Neural cell (in vitro differentiated cells): ENCODE measurements around the gene CREB1. TPM values are rescaled to one million over a fixed set of nuclear protein-coding genes. Genes with fewer than 3 reads are reported as not detected.

Experiments used
- H2AFZ ChIP-seq: fragments of 200-600, 300-800 bp; sonication (generic), shearing (Covaris generic); 2 replicates; pipeline ENCODE4 v1.6.0; 2014; ENCODE audit warnings: low read depth, mild to moderate bottlenecking, antibody characterized with exemption, low read length, moderate library complexity
- H3F3A ChIP-seq: fragments of 200-600 bp; shearing (Covaris generic); 2 replicates; pipeline ENCODE4 v1.6.1; 2016; ENCODE audit warnings: mild to moderate bottlenecking, moderate library complexity, mixed read lengths, antibody characterized with exemption, low read length; ENCODE audit not compliant: insufficient read depth, poor library complexity, severe bottlenecking
- H3K27ac ChIP-seq: fragments of 200-600, 300-800 bp; sonication (generic), shearing (Covaris generic); 2 replicates; pipeline ENCODE4 v1.5.1; 2014; ENCODE audit warnings: mild to moderate bottlenecking, low read length, moderate library complexity
- H3K27me3 ChIP-seq: fragments of 300-800, 200-600 bp; sonication (generic), shearing (Covaris generic); 2 replicates; pipeline ENCODE4 v1.6.0; 2014; ENCODE audit warnings: mild to moderate bottlenecking, low read depth, low read length, moderate library complexity; ENCODE audit not compliant: insufficient read depth
- H3K36me3 ChIP-seq: fragments of 300-800, 200-600 bp; sonication (generic), shearing (Covaris generic); 2 replicates; pipeline ENCODE4 v1.5.1; 2014; ENCODE audit warnings: mild to moderate bottlenecking, antibody characterized with exemption, low read length, moderate library complexity; ENCODE audit not compliant: insufficient read depth
- H3K4me2 ChIP-seq: fragments of 300-800, 200-600 bp; sonication (generic), shearing (Covaris generic); 2 replicates; pipeline ENCODE4 v1.6.0; 2014; ENCODE audit warnings: mild to moderate bottlenecking, low read length
- H3K4me3 ChIP-seq: fragments of 300-800, 200-600 bp; sonication (generic), shearing (Covaris generic); 2 replicates; pipeline ENCODE4 v1.5.1; 2014; ENCODE audit warnings: mild to moderate bottlenecking, low read length, moderate library complexity
- H3K79me2 ChIP-seq: fragments of 200-600 bp; shearing (Covaris generic); replicated peaks from 2 replicates; pipeline ENCODE4 v1.6.0; 2014; ENCODE audit warnings: mild to moderate bottlenecking, low read length, moderate library complexity; ENCODE audit not compliant: insufficient read depth
- H3K9ac ChIP-seq: fragments of 300-800, 200-600 bp; sonication (generic), shearing (Covaris generic); 2 replicates; pipeline ENCODE4 v1.6.1; 2016; ENCODE audit warnings: mild to moderate bottlenecking, low read length, mixed read lengths
- H3K9me2 ChIP-seq: fragments of 200-600 bp; shearing (Covaris generic); 2 replicates; pipeline ENCODE4 v1.6.1; 2016; ENCODE audit warnings: mild to moderate bottlenecking, low read length, mixed read lengths; ENCODE audit not compliant: insufficient read depth
- H3K9me3 ChIP-seq: fragments of 200-600, 300-800 bp; sonication (generic), shearing (Covaris generic); 2 replicates; pipeline ENCODE4 v1.6.1; 2016; ENCODE audit warnings: mild to moderate bottlenecking, mixed run types, low read length, moderate library complexity, mixed read lengths
- H4K20me1 ChIP-seq: fragments of 200-600 bp; shearing (Covaris generic); 2 replicates; pipeline ENCODE4 v1.6.1; 2016; ENCODE audit warnings: mild to moderate bottlenecking, mixed run types; ENCODE audit not compliant: insufficient read depth
- EP300 ChIP-seq: fragments of 450-650 bp; conservative IDR thresholded peaks from 2 replicates; pipeline ENCODE4 v1.6.1; 2014; ENCODE audit warnings: antibody characterized with exemption, mild to moderate bottlenecking, moderate library complexity; ENCODE audit not compliant: poor library complexity, severe bottlenecking
- EZH2 ChIP-seq: fragments of 200-600, 300-800 bp; shearing (Covaris generic), sonication (generic); IDR thresholded peaks from 2 replicates; pipeline ENCODE4 v1.6.1; 2014; ENCODE audit warnings: antibody characterized with exemption, low read length, borderline replicate concordance, mild to moderate bottlenecking; ENCODE audit not compliant: insufficient read depth, poor library complexity, severe bottlenecking
- MXI1 ChIP-seq: fragments of 450-650 bp; conservative IDR thresholded peaks from 2 replicates; pipeline ENCODE4 v1.6.1; 2014; ENCODE audit warnings: antibody characterized with exemption, mild to moderate bottlenecking; ENCODE audit not compliant: poor library complexity, severe bottlenecking
- POLR2AphosphoS5 ChIP-seq: IDR thresholded peaks from 2 replicates; pipeline ENCODE4 v1.6.1; 2012
- RAD21 ChIP-seq: fragments of 450-650 bp; conservative IDR thresholded peaks from 2 replicates; pipeline ENCODE4 v1.6.1; 2014; ENCODE audit warnings: antibody characterized with exemption, mild to moderate bottlenecking, moderate library complexity
- SMC3 ChIP-seq: fragments of 450-650 bp; conservative IDR thresholded peaks from 2 replicates; pipeline ENCODE4 v1.6.1; 2014; ENCODE audit warnings: antibody characterized with exemption, mild to moderate bottlenecking, moderate library complexity; ENCODE audit not compliant: poor library complexity
- TAF1 ChIP-seq: IDR thresholded peaks from 2 replicates; pipeline ENCODE4 v1.6.1; 2012; ENCODE audit warnings: low read depth
- polyA plus RNA-seq: library from polyadenylated mRNA; depleted of rRNA; stranded (reverse); fragments of >200 nt; gene quantifications from 2 replicates; pipeline ENCODE4 v1.2.3, GENCODE V29; 2014
- TF ChIP-seq, protein P1 (sequence below): IDR thresholded peaks from 2 replicates; pipeline ENCODE4 v1.6.1; 2012; ENCODE audit warnings: borderline replicate concordance
- TF ChIP-seq, protein P2 (sequence below): fragments of 450-650 bp; IDR thresholded peaks from 2 replicates; pipeline ENCODE4 v1.5.1; 2014; ENCODE audit warnings: antibody characterized with exemption, mild to moderate bottlenecking, moderate library complexity; ENCODE audit not compliant: poor library complexity, severe bottlenecking

Gene CREB1
- polyA plus RNA-seq, 1 donor from 2014 or later: 38.7 TPM

DNA sequence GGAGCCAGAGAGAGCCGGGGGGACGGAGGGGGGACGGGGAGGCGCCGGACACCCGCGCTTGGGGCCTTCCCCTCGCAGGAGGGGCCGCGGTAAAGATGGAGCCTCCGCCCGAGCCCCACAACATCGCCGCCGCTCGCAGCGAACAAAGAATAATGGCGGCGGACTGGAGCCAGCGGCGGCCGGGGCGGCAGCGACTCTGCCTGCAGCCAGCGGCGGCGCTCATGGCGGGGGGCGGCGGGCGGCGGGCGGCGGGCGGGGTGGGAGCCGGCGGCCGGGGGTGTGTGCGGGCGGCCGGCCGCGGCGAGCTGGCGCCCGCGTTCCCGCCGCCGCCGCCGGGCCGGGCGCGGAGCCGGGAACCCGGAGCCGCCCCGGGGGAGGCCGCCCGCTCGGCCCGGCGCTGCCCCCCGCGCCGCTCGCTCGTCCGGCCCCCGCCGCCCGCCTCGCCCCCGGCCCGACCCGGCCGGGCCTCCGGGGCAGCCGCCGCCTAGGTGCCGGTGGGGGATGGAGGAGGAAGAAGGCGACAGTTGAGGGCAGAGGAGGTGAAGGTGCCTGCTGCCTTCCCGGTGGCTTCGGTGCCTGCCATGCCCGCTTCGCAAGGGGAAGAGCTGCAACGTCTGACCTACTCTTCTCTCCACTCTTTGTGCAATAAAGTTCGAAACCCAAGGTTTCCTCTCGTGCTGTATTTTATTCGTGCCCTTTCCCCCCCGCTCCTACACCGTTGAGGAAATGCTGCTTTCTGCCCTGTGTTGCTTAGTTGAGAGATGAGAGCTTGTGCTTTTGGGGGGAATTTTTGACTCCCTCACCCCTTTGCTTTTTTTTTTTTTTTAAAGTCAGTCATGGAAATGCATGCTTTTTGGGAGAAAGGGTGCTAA lies 634 bp downstream of the CREB1 start:
- H3K4me2 ChIP-seq: peak overlapping the region; percentile 71
- peak overlapping the region; percentile 98 for H3K27ac ChIP-seq
- no peaks in the 10 kb centered on the region for H3K27me3 ChIP-seq
- peaks cover 48% of the 10 kb centered on the region for H3K79me2 ChIP-seq
- H3K9ac ChIP-seq: peak overlapping the region; percentile 98
- TF ChIP-seq RAD21 (no peak), SMC3 (peak; percentile 10), MXI1 (peak; percentile 42)
- TF ChIP-seq, protein P1, sequence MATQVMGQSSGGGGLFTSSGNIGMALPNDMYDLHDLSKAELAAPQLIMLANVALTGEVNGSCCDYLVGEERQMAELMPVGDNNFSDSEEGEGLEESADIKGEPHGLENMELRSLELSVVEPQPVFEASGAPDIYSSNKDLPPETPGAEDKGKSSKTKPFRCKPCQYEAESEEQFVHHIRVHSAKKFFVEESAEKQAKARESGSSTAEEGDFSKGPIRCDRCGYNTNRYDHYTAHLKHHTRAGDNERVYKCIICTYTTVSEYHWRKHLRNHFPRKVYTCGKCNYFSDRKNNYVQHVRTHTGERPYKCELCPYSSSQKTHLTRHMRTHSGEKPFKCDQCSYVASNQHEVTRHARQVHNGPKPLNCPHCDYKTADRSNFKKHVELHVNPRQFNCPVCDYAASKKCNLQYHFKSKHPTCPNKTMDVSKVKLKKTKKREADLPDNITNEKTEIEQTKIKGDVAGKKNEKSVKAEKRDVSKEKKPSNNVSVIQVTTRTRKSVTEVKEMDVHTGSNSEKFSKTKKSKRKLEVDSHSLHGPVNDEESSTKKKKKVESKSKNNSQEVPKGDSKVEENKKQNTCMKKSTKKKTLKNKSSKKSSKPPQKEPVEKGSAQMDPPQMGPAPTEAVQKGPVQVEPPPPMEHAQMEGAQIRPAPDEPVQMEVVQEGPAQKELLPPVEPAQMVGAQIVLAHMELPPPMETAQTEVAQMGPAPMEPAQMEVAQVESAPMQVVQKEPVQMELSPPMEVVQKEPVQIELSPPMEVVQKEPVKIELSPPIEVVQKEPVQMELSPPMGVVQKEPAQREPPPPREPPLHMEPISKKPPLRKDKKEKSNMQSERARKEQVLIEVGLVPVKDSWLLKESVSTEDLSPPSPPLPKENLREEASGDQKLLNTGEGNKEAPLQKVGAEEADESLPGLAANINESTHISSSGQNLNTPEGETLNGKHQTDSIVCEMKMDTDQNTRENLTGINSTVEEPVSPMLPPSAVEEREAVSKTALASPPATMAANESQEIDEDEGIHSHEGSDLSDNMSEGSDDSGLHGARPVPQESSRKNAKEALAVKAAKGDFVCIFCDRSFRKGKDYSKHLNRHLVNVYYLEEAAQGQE: peak; percentile 75
- no peaks in the 10 kb centered on the region for H3K9me2 ChIP-seq
- no peaks in the 10 kb centered on the region for H4K20me1 ChIP-seq
- peaks cover 13% of the 10 kb centered on the region for H3F3A ChIP-seq
- H3K9me3 ChIP-seq: no peaks in the 10 kb centered on the region
- no peak overlapping the region for H2AFZ ChIP-seq
- H3K36me3 ChIP-seq: no peaks in the 10 kb centered on the region
- H3K4me3 ChIP-seq: peak overlapping the region; percentile 92

DNA sequence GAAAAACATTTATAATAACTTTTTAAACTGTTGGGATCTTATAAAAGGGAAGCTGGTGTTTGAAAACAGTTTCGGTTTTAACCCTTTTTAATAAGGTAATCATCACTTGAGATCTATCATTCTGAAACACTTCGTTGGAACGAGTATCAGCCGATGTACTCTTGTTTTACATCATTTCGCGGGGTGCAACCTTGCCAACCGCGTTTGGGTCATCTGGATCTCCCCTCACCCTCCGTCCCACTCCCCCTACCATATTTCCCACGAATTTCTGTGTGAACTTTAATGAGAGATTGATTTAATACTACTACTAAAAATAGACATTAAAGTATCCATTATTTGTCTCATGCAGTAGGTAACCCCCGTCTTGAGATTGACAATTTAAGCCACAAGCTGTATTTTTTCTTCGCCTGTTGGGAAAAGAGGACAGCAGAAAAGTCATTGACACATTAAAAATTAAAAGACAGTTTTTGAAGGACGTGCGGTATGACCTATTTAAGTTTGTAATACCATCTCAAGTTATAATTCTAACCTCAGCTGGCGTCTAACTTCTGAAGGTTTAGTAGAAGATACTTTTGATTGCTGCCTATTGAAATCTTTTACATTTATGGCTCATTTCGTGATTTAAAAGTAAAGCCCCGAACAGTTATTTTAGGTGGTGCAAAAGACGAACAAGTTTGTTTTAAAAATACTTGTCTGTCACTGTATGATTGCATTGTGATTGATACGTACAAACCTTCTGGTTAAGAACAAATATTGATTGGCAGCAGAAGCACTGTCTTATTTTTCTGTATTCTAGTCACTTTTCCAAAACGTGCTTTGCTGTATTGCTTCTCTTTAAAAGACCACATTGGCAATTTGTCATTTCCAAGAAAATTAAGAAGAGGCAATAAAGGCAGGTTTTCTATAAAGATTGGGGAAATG lies 1.5 kb downstream of the CREB1 start:
- Histone ChIP-seq H3K27ac (peak overlapping the region; percentile 95), H3K79me2 (peaks cover 57% of the 10 kb centered on the region), H3F3A (peaks cover 13% of the 10 kb centered on the region), H4K20me1 (no peaks in the 10 kb centered on the region), H2AFZ (no peak overlapping the region), H3K27me3 (no peaks in the 10 kb centered on the region), H3K9ac (peak overlapping the region; percentile 91), H3K9me3 (no peaks in the 10 kb centered on the region), H3K4me3 (peak overlapping the region; percentile 83), H3K36me3 (no peaks in the 10 kb centered on the region), H3K9me2 (no peaks in the 10 kb centered on the region), H3K4me2 (peak overlapping the region; percentile 71)
- TF ChIP-seq EP300: no peak
- TF ChIP-seq MXI1: no peak
- no peak for TF ChIP-seq POLR2AphosphoS5
- no peak for TF ChIP-seq RAD21
- TF ChIP-seq EZH2: no peak
- TF ChIP-seq, protein P2, sequence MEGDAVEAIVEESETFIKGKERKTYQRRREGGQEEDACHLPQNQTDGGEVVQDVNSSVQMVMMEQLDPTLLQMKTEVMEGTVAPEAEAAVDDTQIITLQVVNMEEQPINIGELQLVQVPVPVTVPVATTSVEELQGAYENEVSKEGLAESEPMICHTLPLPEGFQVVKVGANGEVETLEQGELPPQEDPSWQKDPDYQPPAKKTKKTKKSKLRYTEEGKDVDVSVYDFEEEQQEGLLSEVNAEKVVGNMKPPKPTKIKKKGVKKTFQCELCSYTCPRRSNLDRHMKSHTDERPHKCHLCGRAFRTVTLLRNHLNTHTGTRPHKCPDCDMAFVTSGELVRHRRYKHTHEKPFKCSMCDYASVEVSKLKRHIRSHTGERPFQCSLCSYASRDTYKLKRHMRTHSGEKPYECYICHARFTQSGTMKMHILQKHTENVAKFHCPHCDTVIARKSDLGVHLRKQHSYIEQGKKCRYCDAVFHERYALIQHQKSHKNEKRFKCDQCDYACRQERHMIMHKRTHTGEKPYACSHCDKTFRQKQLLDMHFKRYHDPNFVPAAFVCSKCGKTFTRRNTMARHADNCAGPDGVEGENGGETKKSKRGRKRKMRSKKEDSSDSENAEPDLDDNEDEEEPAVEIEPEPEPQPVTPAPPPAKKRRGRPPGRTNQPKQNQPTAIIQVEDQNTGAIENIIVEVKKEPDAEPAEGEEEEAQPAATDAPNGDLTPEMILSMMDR: no peak
- TF ChIP-seq, protein P1: no peak
- TF ChIP-seq TAF1: no peak
- no peak for TF ChIP-seq SMC3
